ENCODE results near the gene EIF2D. TPM values are rescaled to one million over a fixed set of nuclear protein-coding genes. Genes with fewer than 3 reads are reported as not detected.
A peak's percentile ranks its signal among the peaks of the same experiment; 100 is the strongest.

The EIF2D gene
- total and polyA plus RNA-seq, 2 of the 8 experiments (the other 6 are each of a cell fraction or from before 2014, with no cell fraction given): 36.1 to 37.1 TPM

- peak; percentile 71; the same call in 1 of the 2 replicates for TF ChIP-seq TAF1 (IDR thresholded peaks at IDR 0.05; ENCODE audit: low read depth, low read length)
- no peak for TF ChIP-seq RAD21 (IDR thresholded peaks at IDR 0.05 in 1 of 2, conservative IDR thresholded peaks at IDR 0.05 in 1 of 2; ENCODE audit: low read depth in 2 of 2, low read length in 2 of 2)
- TF ChIP-seq BCL11A (IDR thresholded peaks at IDR 0.05; ENCODE audit: low read depth in 2 of 2, low read length in 2 of 2): no peak
- TF ChIP-seq KDM5A (IDR thresholded peaks at IDR 0.05; ENCODE audit: low read length): no peak
- no peak for TF ChIP-seq SUZ12 (IDR thresholded peaks at IDR 0.05; ENCODE audit: low read length)
Observed at GRCh38 chr1:206635080-206635977, 23.1 kb upstream of the EIF2D start, which contains the start of gene DYRK3 (continued).

Data from H1 (cell line).